Measurements from ENCODE around the gene CFAP20DC.

- TF ChIP-seq CTCF (IDR thresholded peaks at IDR 0.05) (no peak), POLR2A (IDR thresholded peaks at IDR 0.05) (no peak), POLR2AphosphoS5 (IDR thresholded peaks at IDR 0.05) (no peak), EP300 (IDR thresholded peaks at IDR 0.05) (no peak)
Observed at GRCh38 chr3:58998476-58999117, 51.2 kb downstream of the CFAP20DC start.

Measured in gastroesophageal sphincter (tissue), 3 donors.